Mononuclear cell (primary cell): ENCODE results near the gene CNGB1. TPM values are rescaled to one million over a fixed set of nuclear protein-coding genes. Genes with fewer than 3 reads are reported as not detected.

ENCODE experiments used
- H3K27me3 ChIP-seq: 2 replicates; pipeline ENCODE4 v1.6.0; 2011; ENCODE audit warnings: low read length, control low read depth; ENCODE audit not compliant: insufficient read depth
- H3K4me1 ChIP-seq: 2 replicates; pipeline ENCODE4 v1.5.1; 2011; ENCODE audit warnings: mild to moderate bottlenecking, low read length, control low read depth; ENCODE audit not compliant: insufficient read depth
- H3K4me3 ChIP-seq: 2 replicates; pipeline ENCODE4 v1.5.1; 2011; ENCODE audit warnings: mild to moderate bottlenecking, low read length, moderate library complexity
- H3K9me3 ChIP-seq: 2 replicates; pipeline ENCODE4 v1.5.1; 2011; ENCODE audit warnings: low read depth, mild to moderate bottlenecking, control low read depth, low read length
- total RNA-seq: library from RNA; depleted of rRNA; stranded (reverse); fragments of >200 nt; gene quantifications from one replicate; pipeline ENCODE4 v1.2.3, GENCODE V29; 2012

The CNGB1 gene
- total RNA-seq, 1 donor = not detected

- H3K4me3 ChIP-seq = no peak overlapping the region
- H3K27me3 ChIP-seq = no peaks in the 10 kb centered on the region
- no peaks in the 10 kb centered on the region for H3K9me3 ChIP-seq
- H3K4me1 ChIP-seq = peaks cover 62% of the 10 kb centered on the region
These were observed 78.4 kb downstream of the CNGB1 start for GRCh38 chr16:57892447-57893096.

- H3K9me3 ChIP-seq = no peaks in the 10 kb centered on the region
- H3K4me1 ChIP-seq = peaks cover 62% of the 10 kb centered on the region
- H3K4me3 ChIP-seq = no peak overlapping the region
- H3K27me3 ChIP-seq = no peaks in the 10 kb centered on the region
These were observed 78.9 kb downstream of the CNGB1 start for GRCh38 chr16:57892041-57892440.

DNA sequence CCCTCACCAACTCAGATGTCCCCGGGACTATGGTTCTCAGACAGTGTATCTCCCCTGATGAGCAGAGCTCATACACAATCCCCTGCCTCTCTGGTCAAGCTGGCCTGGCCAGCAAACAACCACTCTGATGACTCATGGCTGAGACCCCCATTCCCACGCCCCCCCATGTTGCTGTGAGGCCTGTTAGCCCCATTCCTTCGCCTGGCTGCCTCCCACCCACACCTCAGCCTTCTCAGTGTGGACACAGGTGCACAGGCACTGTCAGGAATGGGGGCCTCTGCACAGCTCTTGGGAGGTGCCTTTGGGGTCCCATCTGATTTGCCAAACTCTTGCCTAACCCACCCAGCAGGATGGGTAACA is 80.2 kb downstream of the CNGB1 start:
- Histone ChIP-seq H3K27me3 (no peaks in the 10 kb centered on the region), H3K4me3 (no peak overlapping the region), H3K4me1 (peaks cover 61% of the 10 kb centered on the region), H3K9me3 (no peaks in the 10 kb centered on the region)

DNA sequence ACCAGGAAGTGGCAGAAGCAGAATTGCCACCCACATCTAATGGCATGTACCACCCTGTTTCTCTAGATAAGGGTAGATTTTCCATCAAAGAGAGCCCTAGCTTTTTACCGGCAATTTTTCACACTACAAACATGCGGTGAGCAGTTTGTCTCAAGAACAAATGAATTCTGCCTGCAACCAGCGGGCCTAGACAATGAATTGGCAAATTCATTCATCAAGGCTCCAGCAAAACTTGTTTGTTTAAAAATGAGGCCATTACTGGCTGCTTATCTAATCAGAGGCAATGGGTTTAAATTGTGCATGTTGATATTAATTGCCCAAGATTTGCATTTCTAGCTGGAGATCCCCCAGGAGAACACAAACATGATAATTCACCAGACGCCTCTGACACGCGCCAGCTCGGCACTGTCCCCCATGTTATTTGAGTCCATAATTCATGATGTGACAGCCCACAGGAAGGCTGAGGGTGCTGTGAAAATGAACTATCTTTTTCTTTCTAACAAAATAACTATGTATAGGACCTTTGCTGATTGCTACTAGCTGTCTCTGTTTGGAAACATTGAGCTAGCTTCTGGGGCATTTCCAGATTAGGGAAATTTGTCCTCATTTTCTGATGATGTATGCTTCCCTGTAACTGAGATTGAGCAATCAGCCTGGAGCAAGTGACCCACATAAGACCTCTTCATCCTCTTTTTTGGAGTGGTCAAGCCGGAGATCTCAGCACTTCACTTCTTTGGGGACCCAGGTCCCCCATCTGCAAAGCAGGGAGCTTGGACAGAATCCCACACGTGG is 80.8 kb downstream of the CNGB1 start:
- peaks cover 59% of the 10 kb centered on the region for H3K4me1 ChIP-seq
- no peaks in the 10 kb centered on the region for H3K9me3 ChIP-seq
- no peak overlapping the region for H3K4me3 ChIP-seq
- H3K27me3 ChIP-seq = no peaks in the 10 kb centered on the region

DNA sequence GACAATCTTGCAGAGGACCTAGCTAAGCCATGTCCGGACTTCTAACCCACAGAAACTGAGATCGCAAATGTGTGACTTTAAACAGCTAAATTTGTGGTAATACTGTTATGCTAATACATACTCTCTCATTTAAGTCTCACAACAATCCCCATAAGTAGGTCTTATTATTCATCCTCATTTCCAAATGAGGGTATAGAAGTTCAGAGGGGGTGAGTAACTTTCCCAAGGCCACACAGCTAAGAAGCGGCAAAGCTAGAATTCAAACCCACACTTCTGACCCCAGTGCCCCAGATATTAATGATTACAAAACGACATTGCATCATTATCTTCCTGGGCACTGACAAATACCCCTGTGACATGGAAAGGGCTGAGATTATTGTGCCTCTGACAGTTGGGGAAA is 81.4 kb downstream of the CNGB1 start:
- Histone ChIP-seq H3K4me1 (peaks cover 52% of the 10 kb centered on the region), H3K4me3 (no peak overlapping the region), H3K27me3 (peaks cover 6% of the 10 kb centered on the region), H3K9me3 (no peaks in the 10 kb centered on the region)

GRCh38 chr16:57889111-57889510 is 81.8 kb downstream of the CNGB1 start:
- peaks cover 9% of the 10 kb centered on the region for H3K27me3 ChIP-seq
- H3K9me3 ChIP-seq = no peaks in the 10 kb centered on the region
- H3K4me1 ChIP-seq = peaks cover 48% of the 10 kb centered on the region
- H3K4me3 ChIP-seq = no peak overlapping the region

DNA sequence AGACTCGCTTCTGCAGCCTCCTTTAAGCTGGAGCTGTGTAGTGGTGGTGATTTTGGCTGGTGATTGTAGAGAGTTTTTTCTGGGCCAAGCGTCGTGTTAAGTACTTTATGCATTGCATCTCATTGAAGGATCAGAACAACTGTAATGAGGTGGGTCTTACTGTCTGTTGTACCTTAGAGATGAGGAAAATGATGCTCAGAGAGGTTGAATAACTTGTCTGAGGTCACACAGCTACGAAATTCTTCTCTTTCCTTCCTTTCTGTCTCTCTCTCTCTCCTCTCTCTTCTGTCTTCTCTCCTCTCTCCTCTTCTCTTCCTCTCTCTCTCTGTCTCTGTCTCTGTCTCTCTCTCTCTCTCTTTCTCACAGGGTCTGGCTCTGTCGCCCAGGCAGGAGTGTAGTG is 82.8 kb downstream of the CNGB1 start:
- Histone ChIP-seq H3K4me1 (peaks cover 38% of the 10 kb centered on the region), H3K27me3 (peaks cover 16% of the 10 kb centered on the region), H3K4me3 (no peak overlapping the region), H3K9me3 (no peaks in the 10 kb centered on the region)

DNA sequence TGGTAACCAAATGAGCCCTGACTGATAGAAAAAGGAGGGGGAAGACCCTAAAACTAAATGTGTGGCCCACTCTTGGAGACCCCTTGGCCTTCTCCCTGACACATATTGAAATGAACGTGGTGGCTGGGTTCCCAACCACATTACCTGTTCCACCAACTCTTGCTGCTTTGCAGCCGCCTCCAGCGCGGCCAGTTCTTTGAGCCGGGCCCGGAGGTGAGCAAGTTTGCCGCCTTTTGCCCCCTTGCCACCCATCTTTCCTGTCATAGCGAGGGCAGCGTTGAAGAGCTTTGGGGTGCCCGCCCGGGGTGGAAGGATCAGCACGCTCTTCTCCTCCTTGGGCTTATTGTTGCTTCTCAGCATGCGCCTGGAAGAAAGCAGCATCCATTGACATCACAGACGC is 83.2 kb downstream of the CNGB1 start:
- peaks cover 34% of the 10 kb centered on the region for H3K4me1 ChIP-seq
- no peaks in the 10 kb centered on the region for H3K9me3 ChIP-seq
- H3K27me3 ChIP-seq = peaks cover 21% of the 10 kb centered on the region
- H3K4me3 ChIP-seq = no peak overlapping the region

DNA sequence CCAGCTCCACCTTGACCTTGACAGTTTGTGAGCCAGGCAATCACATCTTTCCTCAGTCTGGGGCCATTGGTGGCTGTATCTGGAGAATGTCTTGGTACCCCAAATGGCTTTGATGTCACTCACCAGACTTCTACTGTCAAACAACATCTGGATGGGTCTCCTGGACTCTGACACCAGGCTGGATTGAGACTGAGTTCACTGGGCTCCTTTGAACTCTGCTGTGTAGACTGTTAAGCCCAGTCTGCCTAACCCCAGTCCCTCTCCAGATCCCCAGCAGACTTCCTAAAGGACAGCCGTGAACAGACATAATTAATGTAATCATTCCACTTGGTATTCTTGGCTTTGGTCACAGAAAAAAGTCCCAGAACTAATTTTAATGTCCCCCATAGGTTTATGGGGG is 84.5 kb downstream of the CNGB1 start:
- Histone ChIP-seq H3K9me3 (no peaks in the 10 kb centered on the region), H3K4me1 (peaks cover 23% of the 10 kb centered on the region), H3K27me3 (peaks cover 24% of the 10 kb centered on the region), H3K4me3 (no peak overlapping the region)

DNA sequence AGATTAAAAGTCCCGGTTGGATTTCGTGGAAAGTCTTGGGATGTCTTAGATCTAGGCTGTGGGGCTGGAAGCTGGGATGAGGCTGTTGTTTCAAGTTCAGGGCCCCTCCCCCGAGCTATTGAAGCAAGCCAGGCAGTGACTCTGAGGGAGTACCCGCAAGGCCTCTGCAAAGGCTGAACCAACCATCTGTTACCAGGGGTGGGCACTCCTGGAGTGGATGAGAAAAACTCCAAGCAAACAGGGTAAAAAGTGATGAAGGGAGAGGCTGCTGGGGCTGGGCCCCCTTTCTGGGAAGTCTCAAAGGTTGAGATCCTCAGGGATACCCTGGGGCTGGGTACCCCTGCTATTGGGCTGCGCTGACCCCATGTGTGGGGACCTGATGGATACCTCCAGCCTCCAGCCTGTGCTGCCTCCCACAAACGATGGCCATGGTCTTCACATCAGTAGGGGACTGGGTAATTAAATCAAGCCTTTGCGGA is 86.2 kb downstream of the CNGB1 start:
- Histone ChIP-seq H3K27me3 (peaks cover 24% of the 10 kb centered on the region), H3K9me3 (no peaks in the 10 kb centered on the region), H3K4me3 (no peak overlapping the region), H3K4me1 (peaks cover 10% of the 10 kb centered on the region)

GRCh38 chr16:57883953-57884654 is 86.8 kb downstream of the CNGB1 start:
- H3K27me3 ChIP-seq = peaks cover 24% of the 10 kb centered on the region
- no peaks in the 10 kb centered on the region for H3K9me3 ChIP-seq
- H3K4me3 ChIP-seq = no peak overlapping the region
- peaks cover 4% of the 10 kb centered on the region for H3K4me1 ChIP-seq

DNA sequence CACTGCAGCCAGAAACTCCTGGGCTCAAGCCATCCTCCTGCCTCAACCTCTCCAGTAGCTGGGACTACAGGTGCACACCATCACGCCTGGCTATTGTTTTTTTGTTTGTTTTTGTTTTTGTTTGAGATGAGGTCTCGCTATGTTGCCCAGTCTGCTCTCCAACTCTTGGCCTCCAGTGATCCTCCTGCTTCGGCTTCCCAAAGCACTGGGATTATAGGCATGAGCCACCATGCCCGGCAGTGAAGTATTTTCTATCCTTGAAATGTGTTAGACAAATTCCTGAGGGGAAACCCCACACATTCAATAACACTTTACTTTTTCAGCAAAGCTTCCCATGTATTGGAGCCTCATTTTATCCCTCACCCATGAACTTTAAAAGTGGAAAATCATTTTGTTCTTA is 87.4 kb downstream of the CNGB1 start:
- Histone ChIP-seq H3K9me3 (no peaks in the 10 kb centered on the region), H3K27me3 (peaks cover 24% of the 10 kb centered on the region), H3K4me3 (no peak overlapping the region), H3K4me1 (no peaks in the 10 kb centered on the region)

DNA sequence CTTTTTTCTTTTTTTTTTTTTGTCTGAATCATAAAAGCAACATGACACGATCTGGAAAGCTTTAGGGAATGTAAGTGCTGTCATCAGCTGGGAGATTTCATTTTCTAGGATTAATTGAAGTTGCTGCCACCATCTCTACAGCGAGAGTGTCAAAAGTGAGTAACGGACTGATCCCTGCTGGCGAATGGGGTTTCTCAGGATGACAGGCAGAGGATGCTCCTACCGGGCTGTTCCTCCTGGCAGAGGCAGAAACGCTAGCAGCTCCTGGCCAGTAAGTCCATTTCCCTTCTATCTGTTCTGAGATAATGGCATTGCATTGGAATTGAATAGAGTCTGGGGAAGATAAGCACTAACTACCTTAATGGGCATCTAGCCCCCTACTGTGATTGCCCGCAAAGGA is 88.1 kb downstream of the CNGB1 start:
- no peaks in the 10 kb centered on the region for H3K4me1 ChIP-seq
- H3K4me3 ChIP-seq = no peak overlapping the region
- H3K27me3 ChIP-seq = peaks cover 24% of the 10 kb centered on the region
- H3K9me3 ChIP-seq = no peaks in the 10 kb centered on the region

DNA sequence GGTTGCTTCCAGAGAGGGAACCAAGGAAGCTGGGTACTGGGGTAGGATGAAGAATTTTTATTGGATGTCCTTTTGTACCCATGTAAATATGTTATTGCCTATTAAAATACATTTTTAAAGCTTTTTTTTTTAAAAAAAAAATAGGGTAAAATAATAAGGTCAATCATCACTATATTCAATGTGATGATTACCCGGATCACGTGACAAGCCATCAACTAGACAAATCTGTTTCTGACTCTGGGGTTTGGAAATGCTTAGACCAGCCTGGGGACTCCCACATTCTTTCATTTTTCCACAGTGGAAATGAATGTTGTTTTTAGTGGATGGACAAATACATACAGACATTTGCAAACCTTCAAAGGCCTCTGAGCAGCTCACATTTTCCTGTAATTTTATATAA is 88.7 kb downstream of the CNGB1 start:
- Histone ChIP-seq H3K27me3 (peaks cover 24% of the 10 kb centered on the region), H3K4me1 (no peaks in the 10 kb centered on the region), H3K4me3 (no peak overlapping the region), H3K9me3 (no peaks in the 10 kb centered on the region)

DNA sequence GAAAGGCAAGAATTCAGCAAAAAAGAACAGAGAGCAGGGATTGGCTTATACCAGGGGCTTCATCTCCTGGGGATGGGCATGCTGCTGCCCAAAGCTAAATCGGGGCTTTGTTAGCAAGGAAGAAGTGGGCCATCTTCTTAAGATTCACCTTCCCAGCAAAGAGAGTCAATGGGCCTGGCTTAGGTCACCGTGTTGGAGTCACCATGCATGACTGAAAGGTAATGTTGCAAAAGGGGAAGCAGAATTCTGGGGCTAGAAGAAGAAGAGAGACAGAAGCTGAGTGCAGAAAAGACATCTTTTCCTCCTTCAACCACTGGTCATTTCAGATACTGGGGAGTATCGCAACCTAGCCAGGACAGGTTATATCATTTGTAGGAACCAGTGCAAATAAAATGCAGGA is 92.3 kb downstream of the CNGB1 start:
- no peak overlapping the region for H3K4me3 ChIP-seq
- H3K4me1 ChIP-seq = no peaks in the 10 kb centered on the region
- H3K9me3 ChIP-seq = no peaks in the 10 kb centered on the region
- H3K27me3 ChIP-seq = peaks cover 12% of the 10 kb centered on the region
